HL-60 (cell line): ENCODE data around the gene PRKAG2.
A peak's percentile ranks its signal among the peaks of the same experiment; 100 is the strongest.

ENCODE experiments used
- DNase-seq, 2 experiments: peaks; one replicate each; pipeline ENCODE4 v3.0.0-alpha.2; 2010 to 2020; ENCODE audit warnings: low read depth in 1 of 2, low spot score in 1 of 2
- H3K27ac ChIP-seq: fragments of 250-450 bp; sonication (Bioruptor Pico); replicated peaks from 2 replicates; pipeline ENCODE4 v1.5.1; 2020; ENCODE audit warnings: mild to moderate bottlenecking, moderate library complexity
- H3K27me3 ChIP-seq: fragments of 250-450 bp; sonication (Bioruptor Pico); 2 replicates; pipeline ENCODE4 v1.5.1; 2021; ENCODE audit warnings: mild to moderate bottlenecking, moderate library complexity; ENCODE audit not compliant: insufficient read depth, poor library complexity, severe bottlenecking
- H3K4me3 ChIP-seq: replicated peaks from 2 replicates; pipeline ENCODE4 v1.5.1; 2011; ENCODE audit warnings: mild to moderate bottlenecking, control low read depth, low read length; ENCODE audit not compliant: insufficient read depth
- CTCF ChIP-seq: IDR thresholded peaks from one replicate; pipeline ENCODE4 v1.5.1; 2011; ENCODE audit warnings: low read length, control low read depth, inconsistent platforms; ENCODE audit not compliant: insufficient read depth
- GABPA ChIP-seq: IDR thresholded peaks from 2 replicates; pipeline ENCODE4 v1.6.1; 2012; ENCODE audit warnings: low read depth
- POLR2AphosphoS5 ChIP-seq: IDR thresholded peaks from 2 replicates; pipeline ENCODE4 v1.6.1; 2012; ENCODE audit warnings: low read depth
- REST ChIP-seq: IDR thresholded peaks from 2 replicates; pipeline ENCODE4 v1.6.1; 2012; ENCODE audit warnings: low read depth; ENCODE audit not compliant: insufficient replicate concordance
- SPI1 ChIP-seq: IDR thresholded peaks from 2 replicates; pipeline ENCODE4 v1.6.1; 2012; ENCODE audit warnings: low read depth, mild to moderate bottlenecking, borderline replicate concordance

The PRKAG2 gene

DNA sequence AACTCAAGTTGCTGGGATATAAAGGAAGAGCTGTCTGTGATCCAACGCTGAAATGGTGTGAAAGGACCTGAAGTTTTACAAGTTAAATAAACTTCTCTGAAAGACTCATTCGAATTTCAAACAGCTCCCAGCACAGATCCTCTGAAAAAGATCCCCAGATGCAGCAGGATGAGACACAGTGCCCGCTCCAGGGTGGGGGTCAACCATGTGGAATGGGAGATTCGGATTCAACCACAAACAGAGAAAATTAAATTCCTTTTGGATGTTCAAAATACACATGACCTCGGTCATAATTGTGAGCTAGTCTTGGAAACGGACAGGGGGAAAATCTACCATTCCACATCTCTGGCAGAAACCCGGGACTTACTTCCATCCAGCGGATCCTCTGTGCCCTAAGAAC is 119.6 kb downstream of the PRKAG2 start:
- H3K27ac ChIP-seq, result no peak overlapping the region
- DNase-seq, result no peak
- H3K4me3 ChIP-seq, result no peak overlapping the region
- TF ChIP-seq GABPA (no peak), CTCF (no peak), REST (no peak), SPI1 (no peak), POLR2AphosphoS5 (no peak)
- no peaks in the 10 kb centered on the region for H3K27me3 ChIP-seq

GRCh38 chr7:151756866-151757265 is 120.0 kb downstream of the PRKAG2 start:
- Histone ChIP-seq H3K27me3 (no peaks in the 10 kb centered on the region), H3K27ac (no peak overlapping the region), H3K4me3 (no peak overlapping the region)
- DNase-seq, result no peak
- TF ChIP-seq SPI1, result no peak
- TF ChIP-seq GABPA, result no peak
- no peak for TF ChIP-seq POLR2AphosphoS5
- no peak for TF ChIP-seq CTCF
- no peak for TF ChIP-seq REST

DNA sequence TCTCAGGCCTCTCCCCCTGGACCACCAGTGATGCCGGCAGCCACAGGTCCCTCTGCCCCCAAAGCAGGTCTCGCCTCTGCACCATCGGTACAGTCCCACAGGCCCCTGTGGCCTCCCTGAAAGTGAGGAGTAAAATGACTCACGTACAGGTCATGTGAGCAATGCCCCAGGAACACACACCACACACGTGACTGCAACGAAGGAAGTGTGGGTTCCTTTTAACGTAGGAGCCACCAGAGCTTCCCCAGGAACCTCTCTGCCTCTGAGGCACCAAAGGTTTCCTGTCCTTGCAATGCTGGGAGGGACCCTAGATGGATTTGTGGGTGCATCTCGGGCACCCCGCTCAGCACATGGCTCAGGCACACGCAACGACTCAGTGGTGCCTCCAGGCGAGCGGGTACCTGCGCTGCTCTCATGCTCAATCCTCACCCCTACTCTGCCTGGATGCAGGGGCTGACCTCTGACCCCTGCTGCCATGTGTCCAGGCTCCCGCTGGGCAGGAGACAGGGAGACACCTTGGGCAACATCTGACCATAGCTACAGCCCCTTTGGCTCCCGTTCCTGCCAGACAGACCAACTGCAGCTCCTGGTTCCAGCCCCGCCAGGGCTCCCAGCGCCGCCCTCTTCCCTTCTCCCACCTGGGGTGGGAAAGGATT is 120.7 kb downstream of the PRKAG2 start:
- Histone ChIP-seq H3K27me3 (no peaks in the 10 kb centered on the region), H3K27ac (peak overlapping the region; percentile 66), H3K4me3 (no peak overlapping the region)
- peak; percentile 46; the same call in 1 of the 2 replicates for TF ChIP-seq SPI1
- no peak for TF ChIP-seq GABPA
- peak; percentile 37; the same call in 1 of the 2 replicates for TF ChIP-seq POLR2AphosphoS5
- no peak for TF ChIP-seq REST
- no peak for TF ChIP-seq CTCF
- DNase-seq, result peak; percentile 75 to 83
